ENCODE data around the gene GHRL.
A peak's percentile ranks its signal among the peaks of the same experiment; 100 is the strongest.
"Not testable (repeated sequence)": the region's sequence is repeated elsewhere in the genome, so short reads cannot be mapped to it uniquely, and the experiment has no call there.

GHRL gene

GRCh38 chr3:10273702-10274305, 18.9 kb downstream of the GHRL start:
- DNase-seq (ENCODE audit: low read depth): no peak

GRCh38 chr3:10272977-10273376, 19.8 kb downstream of the GHRL start:
- no peak for DNase-seq (ENCODE audit: low read depth)

- not testable (repeated sequence) for DNase-seq (ENCODE audit: low read depth)
These were observed 20.3 kb downstream of the GHRL start for GRCh38 chr3:10272476-10272875.

GRCh38 chr3:10269443-10269842, 23.3 kb downstream of the GHRL start:
- no peak for DNase-seq (ENCODE audit: low read depth)

GRCh38 chr3:10268930-10269329, 23.8 kb downstream of the GHRL start:
- no peak for DNase-seq (ENCODE audit: low read depth)

- DNase-seq (ENCODE audit: low read depth): no peak
These were observed 24.6 kb downstream of the GHRL start for GRCh38 chr3:10268116-10268515.

GRCh38 chr3:10266936-10267335, 25.8 kb downstream of the GHRL start:
- not testable (repeated sequence) for DNase-seq (ENCODE audit: low read depth)

GRCh38 chr3:10265833-10266232, 26.9 kb downstream of the GHRL start:
- DNase-seq (ENCODE audit: low read depth): no peak

- peak; percentile 45 for DNase-seq (ENCODE audit: low read depth)
These were observed 28.9 kb downstream of the GHRL start for GRCh38 chr3:10263646-10264363.

GRCh38 chr3:10262027-10262426, 30.7 kb downstream of the GHRL start:
- DNase-seq (ENCODE audit: low read depth): no peak

- no peak for DNase-seq (ENCODE audit: low read depth)
These were observed 32.5 kb downstream of the GHRL start for GRCh38 chr3:10260211-10260701.

- no peak for DNase-seq (ENCODE audit: low read depth)
These were observed 32.9 kb downstream of the GHRL start for GRCh38 chr3:10259798-10260197.

GRCh38 chr3:10259036-10259435, 33.7 kb downstream of the GHRL start:
- no peak for DNase-seq (ENCODE audit: low read depth)

- DNase-seq (ENCODE audit: low read depth): no peak
These were observed 36.9 kb downstream of the GHRL start for GRCh38 chr3:10255835-10256234.

GRCh38 chr3:10253731-10254130, 39.0 kb downstream of the GHRL start:
- DNase-seq (ENCODE audit: low read depth): no peak

- no peak for DNase-seq (ENCODE audit: low read depth)
These were observed 41.7 kb downstream of the GHRL start for GRCh38 chr3:10251006-10251405.

GRCh38 chr3:10249833-10250232, 42.9 kb downstream of the GHRL start:
- DNase-seq (ENCODE audit: low read depth): no peak

GRCh38 chr3:10248984-10249748, 43.6 kb downstream of the GHRL start:
- DNase-seq (ENCODE audit: low read depth): no peak

GRCh38 chr3:10248184-10248983, 44.4 kb downstream of the GHRL start, which contains the start of gene TATDN2:
Gene TATDN2 (plus strand): TSS chr3:10248459. CDS start chr3:10249201, 742 bp downstream.
- DNase-seq (ENCODE audit: low read depth): peak; percentile 81

GRCh38 chr3:10247679-10248183, 45.0 kb downstream of the GHRL start:
- DNase-seq (ENCODE audit: low read depth): no peak

GRCh38 chr3:10245081-10245712, 47.5 kb downstream of the GHRL start:
- no peak for DNase-seq (ENCODE audit: low read depth)
